GM18505 (cell line): ENCODE results near the gene PARD3.

ENCODE experiments used
- ATAC-seq: cut with Tn5 transposase; IDR thresholded peaks from one replicate; pipeline ENCODE4 v1.9.1; 2021; ENCODE audit not compliant: unreplicated experiment
- POLR2A ChIP-seq: IDR thresholded peaks from 4 replicates; pipeline ENCODE4 v1.6.1; 2011; ENCODE audit warnings: borderline replicate concordance; ENCODE audit not compliant: insufficient read depth, insufficient read length; ENCODE audit errors: extremely low read depth

PARD3 gene

GRCh38 chr10:34175121-34175520, 640.0 kb downstream of the PARD3 start:
- TF ChIP-seq POLR2A: no peak
- no peak for ATAC-seq

- no peak for ATAC-seq
- no peak for TF ChIP-seq POLR2A
Measured at GRCh38 chr10:34172936-34173533, 642.1 kb downstream of the PARD3 start.

- ATAC-seq: no peak
Measured at GRCh38 chr10:34171957-34172527, 643.1 kb downstream of the PARD3 start.

GRCh38 chr10:34169677-34170076, 645.4 kb downstream of the PARD3 start:
- no peak for TF ChIP-seq POLR2A
- no peak for ATAC-seq

More at GRCh38 chr10:34171957-34172527, 643.1 kb downstream of the PARD3 start:
- no peak for TF ChIP-seq POLR2A

DNA sequence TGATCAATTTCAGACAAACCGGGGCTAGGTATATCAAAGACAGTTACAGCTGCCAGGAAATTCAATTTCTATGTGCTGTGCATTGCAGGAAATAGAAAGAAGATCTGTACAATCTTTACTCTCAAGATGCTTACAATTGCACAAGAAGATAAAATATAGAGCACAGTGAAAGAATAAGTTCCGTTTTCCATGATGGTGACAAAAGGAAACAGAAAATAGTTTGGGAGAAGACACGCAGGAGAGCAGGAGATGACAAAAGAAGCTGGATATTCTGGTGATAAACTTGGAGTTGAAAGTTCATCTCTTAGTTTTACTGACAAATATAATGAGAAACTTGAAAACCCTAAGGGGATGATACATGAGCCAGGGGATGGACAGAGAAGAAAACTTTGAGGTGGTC, 646.0 kb downstream of the PARD3 start:
- TF ChIP-seq POLR2A: no peak
- ATAC-seq: no peak

DNA sequence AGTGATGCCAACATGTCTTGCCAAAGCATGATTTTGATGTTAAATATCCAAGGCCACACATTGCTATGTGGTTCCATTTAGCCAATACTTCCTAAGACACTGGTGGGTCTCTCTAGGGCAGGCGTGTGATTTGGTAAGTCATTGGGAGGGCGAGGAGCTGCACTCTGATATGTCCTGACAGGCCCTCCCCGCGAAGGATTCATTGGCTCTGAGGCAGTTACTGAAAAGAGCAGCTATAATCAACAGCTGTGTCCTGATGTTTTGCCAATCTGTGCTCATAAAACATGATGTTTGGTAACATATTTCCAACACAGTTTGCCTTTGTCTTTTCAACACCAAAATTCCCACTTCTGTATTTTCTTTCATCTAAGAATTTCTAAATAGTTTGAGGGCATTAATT, 646.7 kb downstream of the PARD3 start:
- ATAC-seq: no peak
- no peak for TF ChIP-seq POLR2A

GRCh38 chr10:34166823-34167222, 648.3 kb downstream of the PARD3 start:
- no peak for TF ChIP-seq POLR2A
- ATAC-seq: no peak

DNA sequence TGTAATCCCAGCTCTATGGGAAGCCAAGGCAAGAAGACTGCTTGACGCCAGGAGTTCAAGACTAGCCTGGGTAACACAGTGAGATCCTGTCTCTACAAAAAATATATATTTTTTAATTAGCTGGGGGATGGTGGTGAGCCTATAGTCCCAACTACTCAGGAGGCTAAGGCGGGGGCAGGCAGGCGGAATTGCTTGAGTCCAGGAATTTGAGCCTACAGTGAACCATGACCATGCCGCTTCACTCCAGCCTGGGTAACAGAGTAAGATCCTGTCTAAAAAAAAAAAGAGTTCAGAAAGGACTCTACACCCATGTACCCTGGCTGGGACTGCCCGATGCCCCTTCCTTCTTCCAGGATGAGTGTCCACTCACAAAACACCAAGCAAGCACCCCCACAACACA, 648.7 kb downstream of the PARD3 start:
- no peak for ATAC-seq
- no peak for TF ChIP-seq POLR2A

DNA sequence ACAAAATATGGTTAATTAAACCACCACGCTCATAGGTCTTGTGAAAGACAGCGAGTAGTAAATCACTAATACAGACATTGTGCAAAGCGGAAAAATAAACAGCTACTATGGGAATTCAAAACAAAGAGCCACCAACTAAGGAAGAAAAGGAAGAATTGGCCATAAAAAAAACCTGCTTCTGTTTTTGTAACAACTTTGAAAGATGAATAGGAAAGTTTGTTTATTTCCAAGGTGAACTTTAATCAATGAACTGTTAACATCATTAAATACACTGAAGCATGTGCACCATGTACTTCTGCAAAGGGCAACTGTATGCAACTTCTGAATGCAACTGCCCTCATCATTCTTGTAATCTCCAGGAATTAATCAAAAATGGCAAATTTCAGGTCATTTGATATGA, 651.1 kb downstream of the PARD3 start:
- no peak for ATAC-seq
- no peak for TF ChIP-seq POLR2A

DNA sequence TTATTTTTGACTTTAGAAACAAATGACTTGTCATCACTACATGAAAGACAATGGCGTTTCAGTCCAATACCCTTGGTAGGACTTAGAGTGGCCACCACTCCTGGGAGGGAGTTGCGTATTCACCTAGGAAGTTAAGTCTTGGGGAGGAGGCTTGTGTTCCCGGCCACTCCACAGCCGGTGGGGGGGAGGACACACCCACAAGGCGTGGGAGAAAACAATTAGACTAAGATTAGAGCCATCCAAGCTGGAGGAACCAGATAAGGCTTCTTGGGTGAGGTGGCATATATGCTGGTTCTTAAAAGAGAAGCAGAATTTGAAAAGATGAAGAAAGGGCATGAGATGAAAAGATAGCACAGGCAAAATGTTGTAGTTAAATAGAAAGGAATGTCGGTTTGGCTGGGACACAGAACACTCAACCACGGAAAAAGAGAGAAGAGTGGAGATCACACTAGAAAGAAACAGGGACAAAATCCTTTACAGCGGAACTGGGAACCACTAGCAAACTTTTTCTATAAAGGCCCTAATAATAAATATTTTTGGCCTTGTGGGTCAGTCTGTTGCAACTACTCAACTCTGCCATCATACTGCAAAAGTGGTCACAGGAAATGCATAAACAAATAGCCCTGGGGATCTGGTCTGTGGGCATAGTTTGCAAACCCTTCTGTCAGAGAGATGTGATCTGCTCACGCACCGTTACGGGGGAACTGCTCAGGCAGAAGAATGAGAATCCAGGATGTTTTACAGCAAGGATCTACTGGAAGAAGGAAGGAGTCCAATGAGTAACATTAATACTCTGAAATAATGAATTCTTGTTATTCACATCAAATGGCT, 651.8 kb downstream of the PARD3 start:
- no peak for ATAC-seq
- TF ChIP-seq POLR2A: no peak

- no peak for ATAC-seq
- TF ChIP-seq POLR2A: no peak
Measured at GRCh38 chr10:34161777-34162370, 653.2 kb downstream of the PARD3 start.

DNA sequence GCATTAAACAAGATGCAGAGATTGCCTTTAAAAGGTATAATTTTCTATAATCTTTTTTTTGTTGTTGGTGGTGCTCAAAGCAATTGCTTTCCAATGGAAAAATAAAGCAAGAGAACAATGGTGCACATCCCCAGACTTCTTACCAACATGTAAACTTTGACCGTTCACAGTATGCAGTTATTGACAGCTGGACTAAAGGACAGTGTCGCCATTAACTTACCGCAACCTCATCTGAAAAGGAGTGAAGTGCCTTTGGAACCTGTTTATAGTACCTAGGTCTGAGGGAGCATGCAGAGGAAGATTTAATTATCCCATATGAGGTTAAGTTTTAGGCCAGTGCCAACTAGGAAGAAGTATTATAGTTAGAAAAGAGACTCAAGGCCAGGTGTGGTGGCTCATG, 654.5 kb downstream of the PARD3 start:
- no peak for ATAC-seq
- TF ChIP-seq POLR2A: no peak

- TF ChIP-seq POLR2A: no peak
- no peak for ATAC-seq
Measured at GRCh38 chr10:34157501-34157900, 657.6 kb downstream of the PARD3 start.

- TF ChIP-seq POLR2A: no peak
- no peak for ATAC-seq
Measured at GRCh38 chr10:34156781-34157425, 658.2 kb downstream of the PARD3 start.

GRCh38 chr10:34155812-34156211, 659.3 kb downstream of the PARD3 start:
- ATAC-seq: no peak
- TF ChIP-seq POLR2A: no peak
